NCI-H446 treated with DMSO at 0.1 percent for 48 hours (cell line): ENCODE results near the gene TCF20.

Experiments
- DNase-seq: peaks from one replicate; lab custom pipeline; 2025; lab: John Stamatoyannopoulos, UW

Gene TCF20

GRCh38 chr22:42270510-42271190, at the start of gene TCF20:
Gene TCF20, minus strand, starts transcription at chr22:42270653. Its CDS starts 55,348 bp downstream, at chr22:42215305.
- peak; percentile 21 for DNase-seq

DNA sequence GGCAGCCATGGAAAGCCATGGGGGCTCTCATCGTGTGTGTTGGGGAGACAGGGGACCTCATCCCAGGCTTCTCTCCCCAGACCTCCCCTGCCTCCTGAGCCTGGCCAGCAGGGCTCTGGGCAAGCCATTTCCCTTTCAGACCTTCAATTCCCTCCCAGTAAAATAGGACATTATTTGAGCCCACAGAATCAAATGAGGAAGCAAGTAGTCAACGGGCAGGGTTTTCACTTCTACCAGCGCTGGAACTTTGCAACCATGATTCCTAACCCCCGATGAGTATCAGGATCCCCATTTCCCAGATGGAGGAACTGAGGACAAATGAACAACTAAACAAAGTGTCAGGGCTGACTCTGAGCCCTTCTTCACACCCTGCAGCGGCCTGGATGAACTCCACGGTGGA, 48.9 kb upstream of the TCF20 start:
- no peak for DNase-seq

- no peak for DNase-seq
Observed at GRCh38 chr22:42318967-42319366, 48.5 kb upstream of the TCF20 start.

DNA sequence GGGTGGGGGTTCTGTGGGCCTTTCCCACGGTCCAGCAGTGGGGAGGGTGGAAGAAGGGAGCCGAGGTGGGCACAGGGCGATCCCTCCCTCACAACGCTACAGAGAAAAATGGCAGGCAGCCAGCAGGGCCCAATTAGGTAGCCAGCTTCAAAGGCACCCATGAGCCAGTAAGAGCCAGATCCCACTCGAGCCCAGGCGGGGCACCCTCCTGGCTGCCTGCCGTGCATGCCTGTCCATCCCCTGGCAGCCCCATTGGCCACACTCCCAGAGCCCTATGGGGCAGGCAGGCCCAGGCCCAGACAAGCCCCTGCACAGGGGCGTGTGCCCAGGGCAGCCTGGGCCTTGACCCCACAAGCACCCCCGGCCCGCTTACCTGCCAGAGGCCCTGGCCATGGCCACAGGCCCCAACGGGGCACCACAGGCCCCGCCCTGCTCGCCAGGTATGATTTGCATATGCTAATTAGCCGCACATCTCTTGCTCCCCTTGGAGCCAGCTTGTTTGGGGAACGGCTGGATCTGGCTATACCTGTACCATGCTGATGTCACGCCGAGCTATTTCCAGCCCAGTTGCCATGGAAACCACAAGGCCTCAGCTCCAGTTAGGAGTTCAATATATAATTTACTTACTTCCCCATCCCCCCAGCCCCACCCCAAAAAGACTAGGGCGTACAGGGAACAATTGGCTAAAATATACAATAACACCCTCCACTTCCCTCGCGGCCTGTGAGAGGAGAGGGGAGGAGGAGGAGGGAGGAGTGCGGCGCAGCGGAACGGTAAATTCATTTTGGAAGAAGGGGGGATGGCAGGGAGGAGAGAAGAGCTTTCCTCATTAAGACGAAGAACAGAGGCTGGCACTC, 47.5 kb upstream of the TCF20 start:
- peak; percentile 61 for DNase-seq

GRCh38 chr22:42317008-42317407, 46.6 kb upstream of the TCF20 start:
- DNase-seq: peak; percentile 88

- DNase-seq: no peak
Observed at GRCh38 chr22:42315392-42315756, 44.9 kb upstream of the TCF20 start.

GRCh38 chr22:42314709-42315391, 44.4 kb upstream of the TCF20 start:
- no peak for DNase-seq

DNA sequence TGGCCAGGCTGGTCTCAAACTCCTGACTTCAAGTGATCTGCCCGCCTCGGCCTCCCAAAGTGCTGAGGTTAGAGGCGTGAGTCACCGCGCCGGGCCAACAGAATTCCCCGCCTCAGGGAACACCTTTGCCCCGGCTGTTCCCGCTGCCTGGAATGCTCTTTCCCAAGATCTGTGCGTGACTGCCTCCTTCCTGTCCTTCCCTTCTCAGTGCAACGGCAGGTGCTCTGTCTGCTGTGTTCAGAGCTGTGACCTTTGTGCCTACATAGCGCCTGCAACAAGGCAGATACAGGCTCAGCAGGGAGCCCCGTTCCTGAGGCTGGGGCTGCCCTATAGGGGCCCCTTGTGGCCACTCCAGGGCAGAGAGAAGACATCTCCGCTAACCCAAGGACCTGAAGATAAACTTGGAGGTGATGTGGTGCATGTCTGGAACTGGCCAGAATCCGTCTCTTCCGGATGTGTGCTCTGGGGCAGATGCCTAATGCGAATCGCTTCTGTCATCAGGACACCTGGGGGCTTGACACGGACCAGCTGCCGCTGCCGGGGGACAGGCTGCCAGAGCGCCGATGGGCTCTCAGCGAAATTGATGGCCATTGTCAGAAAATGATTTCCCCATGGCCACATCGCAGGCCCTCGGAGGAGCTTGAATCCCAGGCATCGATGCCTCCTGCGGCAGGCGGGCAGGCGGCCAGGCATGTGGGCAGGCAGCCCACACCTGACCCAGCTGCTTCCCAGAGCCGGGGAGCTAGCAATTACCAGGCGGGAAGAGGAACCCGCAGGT, 43.5 kb upstream of the TCF20 start:
- peak; percentile 81 for DNase-seq

- no peak for DNase-seq
Observed at GRCh38 chr22:42313204-42313603, 42.8 kb upstream of the TCF20 start.

- DNase-seq: no peak
Observed at GRCh38 chr22:42310291-42311015, 40.0 kb upstream of the TCF20 start.

DNA sequence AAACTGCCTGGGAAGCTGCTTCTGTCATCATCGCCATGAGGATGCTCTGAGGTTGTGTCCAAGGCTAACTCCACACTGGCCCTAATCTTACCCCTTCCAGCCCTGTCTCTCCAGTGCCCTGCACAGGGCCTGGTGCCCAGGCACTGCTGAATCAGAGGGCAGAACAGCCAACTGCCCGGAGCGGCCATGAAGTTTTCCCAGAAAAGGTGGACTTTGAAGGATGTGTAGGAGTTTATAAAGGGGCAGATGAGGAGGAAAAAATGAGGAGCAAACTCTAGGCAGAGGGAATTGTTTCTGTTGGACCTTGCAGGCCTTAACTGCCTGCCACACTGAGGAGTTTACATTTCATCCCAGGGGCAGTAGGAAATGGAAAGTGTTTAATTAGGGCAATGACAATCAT, 39.4 kb upstream of the TCF20 start:
- no peak for DNase-seq

- no peak for DNase-seq
Observed at GRCh38 chr22:42308892-42309468, 38.5 kb upstream of the TCF20 start.

- DNase-seq: no peak
Observed at GRCh38 chr22:42307806-42308563, 37.5 kb upstream of the TCF20 start.

GRCh38 chr22:42306010-42306409, 35.6 kb upstream of the TCF20 start:
- no peak for DNase-seq

GRCh38 chr22:42304324-42304790, 33.9 kb upstream of the TCF20 start:
- no peak for DNase-seq

DNA sequence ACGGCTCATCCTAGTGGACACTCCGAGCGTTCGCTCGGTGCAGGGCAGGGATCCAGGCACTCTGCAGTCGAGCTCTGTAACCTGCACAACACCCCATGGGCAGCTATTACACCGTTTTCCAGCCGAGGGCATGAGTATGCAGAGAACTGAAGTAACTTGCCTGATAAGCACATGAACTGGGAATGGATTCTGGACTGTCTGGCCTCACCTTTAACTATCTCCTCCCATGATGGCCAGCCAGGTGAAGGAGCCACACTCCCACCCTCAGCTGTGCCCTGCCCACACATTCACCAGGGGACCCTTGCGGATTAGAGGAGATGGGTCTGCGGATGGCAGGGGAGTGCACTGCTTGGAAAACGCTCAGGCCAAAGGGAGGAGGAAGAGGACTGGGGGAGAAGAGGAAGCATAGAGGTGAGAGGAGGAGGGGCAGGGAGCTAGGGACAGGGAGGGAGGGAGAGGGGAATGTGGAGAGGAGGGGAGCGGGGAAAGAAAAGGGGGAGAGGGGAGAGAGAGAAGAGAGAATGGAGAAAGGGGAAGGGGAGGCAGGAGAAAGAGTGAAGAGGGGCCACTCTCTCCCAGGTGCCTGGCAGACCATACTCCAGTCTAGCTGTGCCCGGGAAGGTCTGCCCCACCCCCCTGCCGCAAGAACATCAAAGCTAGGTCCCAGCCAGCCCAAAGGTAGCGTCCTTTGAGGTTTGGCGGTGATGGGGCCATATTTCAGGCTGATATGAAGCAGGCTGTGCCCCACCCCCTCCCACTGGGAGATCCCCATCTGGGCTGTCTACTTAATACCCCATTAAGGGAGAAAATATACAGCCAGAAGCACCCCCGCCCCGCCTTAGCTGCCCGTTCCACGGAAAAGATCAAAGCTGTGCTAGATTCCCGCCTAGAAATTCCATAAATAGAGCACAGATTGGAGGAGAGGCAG, 33.2 kb upstream of the TCF20 start:
- DNase-seq: no peak

- DNase-seq: no peak
Observed at GRCh38 chr22:42301742-42302102, 31.3 kb upstream of the TCF20 start.

- DNase-seq: no peak
Observed at GRCh38 chr22:42301077-42301741, 30.8 kb upstream of the TCF20 start.
